C4-2B (cell line): ENCODE measurements around the gene WDCP.

ENCODE experiments used
- H3K27ac ChIP-seq: fragments of 450-650 bp; 2 replicates; pipeline ENCODE4 v1.5.1; 2017
- ZFX ChIP-seq: fragments of 450-650 bp; IDR thresholded peaks from 2 replicates; pipeline ENCODE4 v1.6.1; 2017
- TF ChIP-seq, protein P1 (sequence below): fragments of 450-650 bp; conservative IDR thresholded peaks from 2 replicates; pipeline ENCODE4 v1.5.1; 2017; ENCODE audit warnings: mild to moderate bottlenecking

The WDCP gene

DNA sequence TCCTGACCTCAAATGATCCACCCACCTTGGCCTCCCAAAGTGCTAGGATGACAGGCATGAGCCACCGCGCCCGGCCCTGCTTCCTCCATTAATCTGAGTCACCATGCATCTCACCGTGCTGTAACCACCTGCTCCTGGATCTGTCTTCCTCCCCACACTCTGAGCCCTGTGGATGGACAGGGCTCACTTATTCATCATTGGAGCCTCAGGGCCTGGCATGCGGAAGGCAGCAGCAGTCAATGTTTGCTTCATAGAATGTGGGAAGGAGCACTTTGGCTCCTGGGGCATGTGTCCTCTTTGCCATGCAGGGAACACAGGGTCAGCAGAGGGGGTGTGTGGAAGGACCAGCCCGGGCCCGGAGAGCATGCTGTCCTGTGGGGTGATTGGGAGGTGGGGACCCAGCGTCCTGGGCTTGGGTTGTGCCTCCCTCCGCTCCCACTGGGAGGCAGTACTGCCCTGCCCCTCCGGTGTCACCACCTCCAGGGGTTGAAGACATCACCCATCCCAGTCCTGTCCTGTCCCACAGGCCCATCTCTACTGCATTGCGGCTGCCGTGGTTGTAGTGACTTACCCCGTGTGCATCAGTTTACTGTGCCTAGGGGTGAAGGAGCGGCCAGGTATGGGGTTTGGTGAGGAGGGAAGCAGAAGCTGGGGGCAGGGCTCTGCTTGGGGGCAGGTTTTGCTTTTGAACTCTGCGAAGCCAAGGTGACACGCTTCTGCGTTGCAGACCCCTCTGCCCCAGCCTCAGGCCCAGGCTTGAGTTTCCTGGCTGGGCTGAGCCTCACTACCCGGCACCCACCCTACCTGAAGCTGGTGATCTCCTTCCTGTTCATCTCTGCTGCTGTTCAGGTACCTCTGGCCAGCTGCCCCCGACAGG, 25.8 kb downstream of the WDCP start:
- TF ChIP-seq, protein P1, sequence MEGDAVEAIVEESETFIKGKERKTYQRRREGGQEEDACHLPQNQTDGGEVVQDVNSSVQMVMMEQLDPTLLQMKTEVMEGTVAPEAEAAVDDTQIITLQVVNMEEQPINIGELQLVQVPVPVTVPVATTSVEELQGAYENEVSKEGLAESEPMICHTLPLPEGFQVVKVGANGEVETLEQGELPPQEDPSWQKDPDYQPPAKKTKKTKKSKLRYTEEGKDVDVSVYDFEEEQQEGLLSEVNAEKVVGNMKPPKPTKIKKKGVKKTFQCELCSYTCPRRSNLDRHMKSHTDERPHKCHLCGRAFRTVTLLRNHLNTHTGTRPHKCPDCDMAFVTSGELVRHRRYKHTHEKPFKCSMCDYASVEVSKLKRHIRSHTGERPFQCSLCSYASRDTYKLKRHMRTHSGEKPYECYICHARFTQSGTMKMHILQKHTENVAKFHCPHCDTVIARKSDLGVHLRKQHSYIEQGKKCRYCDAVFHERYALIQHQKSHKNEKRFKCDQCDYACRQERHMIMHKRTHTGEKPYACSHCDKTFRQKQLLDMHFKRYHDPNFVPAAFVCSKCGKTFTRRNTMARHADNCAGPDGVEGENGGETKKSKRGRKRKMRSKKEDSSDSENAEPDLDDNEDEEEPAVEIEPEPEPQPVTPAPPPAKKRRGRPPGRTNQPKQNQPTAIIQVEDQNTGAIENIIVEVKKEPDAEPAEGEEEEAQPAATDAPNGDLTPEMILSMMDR = no peak; the same call in 1 of the 2 replicates
- TF ChIP-seq ZFX = no peak
- no peak overlapping the region for H3K27ac ChIP-seq

DNA sequence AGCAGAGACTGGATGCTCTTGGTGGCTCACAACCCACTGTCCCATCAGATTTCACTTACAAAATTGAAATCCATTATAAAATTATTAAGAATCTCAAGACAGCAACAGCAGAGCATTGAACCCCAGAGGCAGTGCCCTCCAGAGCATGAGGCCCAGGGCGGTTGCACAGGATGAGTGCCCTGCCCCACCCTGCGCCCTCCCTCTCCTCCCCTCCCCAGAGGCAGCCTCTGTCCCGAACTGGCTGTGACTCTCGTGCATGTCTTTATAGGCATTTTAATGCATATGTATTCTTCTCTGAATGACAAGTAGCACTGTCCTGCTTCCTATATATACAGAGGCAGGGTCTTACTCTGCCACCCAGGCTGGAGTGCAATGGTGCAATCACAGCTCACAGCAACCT, 26.9 kb downstream of the WDCP start:
- TF ChIP-seq, protein P1 = no peak
- TF ChIP-seq ZFX = no peak

DNA sequence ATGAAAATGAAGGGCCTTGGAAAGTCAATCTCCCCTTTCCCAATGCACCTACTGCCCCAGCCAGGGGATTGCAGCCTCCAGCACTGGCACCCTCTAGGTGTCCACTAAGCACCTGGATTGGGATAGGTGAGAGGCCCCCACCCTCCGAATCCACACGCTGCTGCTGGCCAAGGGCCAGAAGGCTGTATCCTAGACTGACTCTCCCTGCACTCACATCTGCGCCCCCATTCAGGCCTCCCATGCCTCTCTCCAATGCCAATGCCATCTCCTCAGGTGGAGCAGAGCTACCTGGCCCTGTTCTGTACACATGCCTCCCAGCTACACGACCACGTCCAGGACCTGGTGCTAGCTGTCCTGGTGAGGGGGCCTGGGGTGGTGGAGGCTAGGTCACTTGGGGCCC, 27.5 kb downstream of the WDCP start:
- no peak for TF ChIP-seq ZFX
- TF ChIP-seq, protein P1 = no peak
- no peak overlapping the region for H3K27ac ChIP-seq

More for the DNA sequence above, 26.9 kb downstream of the WDCP start:
- no peak overlapping the region for H3K27ac ChIP-seq

DNA sequence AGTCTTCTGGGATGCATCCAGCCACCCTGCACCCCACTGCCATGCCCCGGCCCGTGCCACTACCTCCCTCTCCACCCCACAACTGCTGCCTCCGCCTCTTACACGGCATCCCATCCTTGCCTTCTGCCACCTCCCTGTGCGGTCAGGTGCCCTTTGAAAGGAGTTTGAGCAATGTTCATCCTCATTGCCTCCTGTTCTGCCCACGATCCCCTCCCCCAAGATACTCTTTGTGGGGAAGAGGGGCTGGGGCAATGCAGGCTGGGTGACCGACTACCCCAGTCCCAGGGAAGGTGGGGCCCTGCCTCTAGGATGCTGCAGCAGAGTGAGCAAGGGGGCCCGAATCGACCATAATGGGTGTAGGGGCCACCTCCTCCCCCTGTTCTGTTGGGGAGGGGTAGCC, 28.9 kb downstream of the WDCP start:
- no peak overlapping the region for H3K27ac ChIP-seq
- TF ChIP-seq, protein P1 = no peak
- TF ChIP-seq ZFX = no peak

DNA sequence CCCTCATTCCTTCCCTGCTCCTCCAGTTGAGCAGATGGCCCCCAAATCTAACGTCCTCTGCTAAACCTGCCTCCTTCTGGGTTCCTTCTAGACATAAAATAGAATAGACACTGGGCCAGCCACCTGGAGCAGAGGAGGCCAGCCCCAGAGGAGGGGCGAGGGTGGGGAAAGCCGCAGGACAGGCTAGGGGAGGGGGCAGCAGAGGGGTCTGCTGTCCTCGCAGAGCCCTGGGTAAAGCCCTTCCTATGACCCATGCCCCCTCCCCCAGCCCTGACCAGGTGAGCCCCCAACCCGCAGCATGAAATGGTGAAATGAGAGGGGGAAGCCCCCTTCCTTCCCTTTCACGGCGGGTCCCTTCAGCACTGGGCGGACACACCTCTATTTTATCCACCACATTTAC, 29.5 kb downstream of the WDCP start:
- TF ChIP-seq, protein P1 = no peak
- no peak for TF ChIP-seq ZFX
- no peak overlapping the region for H3K27ac ChIP-seq

DNA sequence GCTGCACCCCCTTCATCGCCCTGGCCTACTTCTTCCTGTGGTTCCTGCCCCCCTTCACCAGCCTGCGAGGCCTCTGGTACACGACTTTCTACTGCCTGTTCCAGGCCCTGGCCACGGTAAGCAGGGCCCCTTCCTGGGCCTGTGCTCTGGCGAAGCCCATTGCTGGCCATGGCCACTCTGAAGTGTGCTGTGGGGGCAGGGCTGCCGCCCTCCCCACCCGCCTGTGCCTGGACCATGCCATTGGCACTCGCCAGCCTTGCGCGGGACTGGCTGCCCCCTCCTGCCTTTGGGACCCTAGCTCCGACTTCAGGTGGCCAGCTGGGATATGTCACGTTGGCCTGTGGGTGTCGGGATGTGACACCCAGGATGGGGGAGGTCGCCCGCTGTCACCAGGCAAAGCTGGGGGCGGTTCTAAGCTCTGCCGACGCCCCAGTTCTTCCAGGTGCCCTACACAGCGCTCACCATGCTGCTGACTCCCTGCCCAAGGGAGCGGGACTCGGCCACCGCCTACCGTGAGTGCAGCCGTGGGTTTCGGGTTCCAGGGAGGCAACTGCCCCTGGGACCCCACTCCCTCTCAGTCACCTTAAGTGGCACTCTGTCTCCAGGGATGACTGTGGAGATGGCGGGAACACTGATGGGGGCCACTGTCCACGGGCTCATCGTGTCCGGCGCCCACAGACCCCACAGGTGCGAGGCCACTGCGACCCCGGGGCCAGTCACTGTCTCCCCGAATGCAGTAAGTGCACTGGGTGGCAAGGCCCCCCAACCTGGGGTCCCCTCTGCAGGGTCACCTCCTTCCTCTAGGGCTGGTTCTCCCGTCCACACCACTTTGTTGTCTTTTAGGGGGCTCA, 30.1 kb downstream of the WDCP start:
- H3K27ac ChIP-seq = no peak overlapping the region
- TF ChIP-seq, protein P1 = no peak
- TF ChIP-seq ZFX = no peak

DNA sequence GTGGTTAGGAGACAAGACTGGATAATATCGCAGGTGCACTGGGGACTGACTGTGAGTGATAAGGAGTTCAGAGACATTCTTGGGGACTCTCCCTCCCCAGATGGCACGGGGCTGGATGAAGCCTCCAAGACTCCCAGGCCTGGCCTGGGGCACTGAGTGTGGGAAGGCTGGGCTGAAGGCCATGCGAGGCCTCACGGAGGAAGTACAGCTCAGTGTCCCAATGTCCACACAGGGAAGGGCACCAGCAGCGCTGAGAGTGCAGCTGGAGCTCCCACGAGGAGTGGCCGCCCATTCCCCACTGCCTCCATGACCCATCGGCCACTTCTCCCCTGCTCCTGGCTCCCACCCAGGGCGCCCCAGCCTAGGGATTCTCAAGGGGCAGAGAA, 30.8 kb downstream of the WDCP start:
- no peak for TF ChIP-seq ZFX
- TF ChIP-seq, protein P1 = no peak
- no peak overlapping the region for H3K27ac ChIP-seq
